Measurements from ENCODE around the gene GTPBP2. TPM values are rescaled to one million over a fixed set of nuclear protein-coding genes. Genes with fewer than 3 reads are reported as not detected.
A peak's percentile ranks its signal among the peaks of the same experiment; 100 is the strongest.

Gene GTPBP2
- total and polyA plus RNA-seq, 11 donors = 16.6 to 37.1 (median 26.1) TPM

- ATAC-seq (peak; percentile 3 to 63 (median 54)), DNase-seq (peak in 1 of 5 donors; percentile 62)
- Histone ChIP-seq H3K4me3 (peak overlapping the region; percentile 73 to 98 (median 94)), H3K4me1 (peaks cover 4 to 45% (median 30%) of the 10 kb centered on the region in 12 donors), H3K27ac (peak overlapping the region; percentile 21 to 87 (median 76)), H3K36me3 (peaks cover 0 to 32% (median 30%) of the 10 kb centered on the region in 9 donors), H3K27me3 (no peaks in the 10 kb centered on the region), H3K9me3 (no peaks in the 10 kb centered on the region)
- WGBS, 4 donors = 0 to 1% (median 0%) methylated on average over 38 of the region's 38 CpGs
- intact Hi-C loops (cut with DNase I) = loop anchor here in 2 of 10 donors (5.0 kb wide), 1 partner anchor 58 kb away; the partner anchor contains the start of genes POLR1C (in 2 of the 2) and YIPF3 (in 2 of the 2)
- no peak for TF ChIP-seq CTCF (IDR thresholded peaks at IDR 0.05)
- TF ChIP-seq POLR2A (IDR thresholded peaks at IDR 0.05) = no peak
Measured at GRCh38 chr6:43575105-43575771, 53.8 kb downstream of the GTPBP2 start.

- Histone ChIP-seq H3K36me3 (peaks cover 0 to 64% (median 61%) of the 10 kb centered on the region in 9 donors), H3K4me3 (no peak overlapping the region), H3K4me1 (peaks cover 4 to 19% (median 13%) of the 10 kb centered on the region in 12 donors), H3K9me3 (no peaks in the 10 kb centered on the region), H3K27me3 (no peaks in the 10 kb centered on the region), H3K27ac (no peak overlapping the region)
- DNase-seq (no peak), ATAC-seq (no peak)
- 89 to 97% (median 97%) methylated on average over 4 of the region's 4 CpGs for whole genome bisulfite sequencing, 4 donors
- TF ChIP-seq POLR2A (IDR thresholded peaks at IDR 0.05) = no peak
- no peak for TF ChIP-seq CTCF (IDR thresholded peaks at IDR 0.05)
- intact Hi-C loops (cut with DNase I) = no loop called here
Measured at GRCh38 chr6:43572015-43572414, 57.0 kb downstream of the GTPBP2 start.

GRCh38 chr6:43570876-43571441 is 58.1 kb downstream of the GTPBP2 start:
- no peak overlapping the region for H3K27ac ChIP-seq
- peaks cover 0 to 75% (median 72%) of the 10 kb centered on the region in 9 donors for H3K36me3 ChIP-seq
- TF ChIP-seq CTCF (IDR thresholded peaks at IDR 0.05) (no peak), POLR2A (IDR thresholded peaks at IDR 0.05) (no peak)
- H3K4me1 ChIP-seq = peaks cover 0 to 11% (median 7%) of the 10 kb centered on the region in 12 donors
- intact Hi-C loops (cut with DNase I) = no loop called here
- no peaks in the 10 kb centered on the region for H3K9me3 ChIP-seq
- ATAC-seq = no peak
- 87 to 93% (median 91%) methylated on average over 5 of the region's 5 CpGs for whole genome bisulfite sequencing, 4 donors
- no peak for DNase-seq
- H3K27me3 ChIP-seq = no peaks in the 10 kb centered on the region
- H3K4me3 ChIP-seq = no peak overlapping the region

Other genes with a start within 250 kb of the GTPBP2 start
- gene ABCC10, start 201.7 kb downstream of the GTPBP2 start, total RNA-seq = 10 to 100 TPM in 5 of 9 donors, 1 to 10 TPM in 4; 6.4 to 18.3 (median 10.3) TPM
- 10 to 100 TPM in 1 of 2 donors, 1 to 10 TPM in 1; 7.3 to 19.6 TPM for gene ABCC10, start 201.7 kb downstream of the GTPBP2 start, polyA plus RNA-seq
- 1 to 10 TPM in 8 of 9 donors, under 1 TPM in 1; 0.61 to 4.1 (median 2.6) TPM for gene DLK2, start 173.7 kb downstream of the GTPBP2 start, total RNA-seq
- 1 to 10 TPM; 3.2 to 8.1 TPM for gene DLK2, start 173.7 kb downstream of the GTPBP2 start, polyA plus RNA-seq
- 10 to 100 TPM; 16.9 to 34.5 (median 19.1) TPM for gene TJAP1, start 151.7 kb downstream of the GTPBP2 start, total RNA-seq
- gene TJAP1, start 151.7 kb downstream of the GTPBP2 start, polyA plus RNA-seq = 10 to 100 TPM; 16.5 TPM
- 1 to 10 TPM in 8 of 9 donors, under 1 TPM in 1; 0.50 to 5.1 (median 1.9) TPM for gene LRRC73, start 118.9 kb downstream of the GTPBP2 start, total RNA-seq
- gene LRRC73, start 118.9 kb downstream of the GTPBP2 start, polyA plus RNA-seq = 1 to 10 TPM in 1 of 2 donors, under 1 TPM in 1; 0.53 to 1.9 TPM
- 10 to 100 TPM; 63.4 to 90.3 (median 75.3) TPM for gene YIPF3, start 112.3 kb downstream of the GTPBP2 start, total RNA-seq
- 100 to 1,000 TPM in 1 of 2 donors, 10 to 100 TPM in 1; 64.5 to 132 TPM for gene YIPF3, start 112.3 kb downstream of the GTPBP2 start, polyA plus RNA-seq
- 10 to 100 TPM in 8 of 9 donors, 1 to 10 TPM in 1; 9.5 to 20.6 (median 13.5) TPM for gene POLR1C, start 112.2 kb downstream of the GTPBP2 start, total RNA-seq
- gene POLR1C, start 112.2 kb downstream of the GTPBP2 start, polyA plus RNA-seq = 10 to 100 TPM; 11.6 to 52.9 TPM
- 10 to 100 TPM; 11.8 to 22.4 (median 17.2) TPM for gene XPO5, start 53.2 kb downstream of the GTPBP2 start, total RNA-seq
- gene XPO5, start 53.2 kb downstream of the GTPBP2 start, polyA plus RNA-seq = 10 to 100 TPM in 1 of 2 donors, 1 to 10 TPM in 1; 6.0 to 12.7 TPM
- gene POLH, start 53.1 kb downstream of the GTPBP2 start, total RNA-seq = 10 to 100 TPM in 5 of 9 donors, 1 to 10 TPM in 4; 5.5 to 12.2 (median 10.1) TPM
- 1 to 10 TPM; 2.3 to 3.2 TPM for gene POLH, start 53.1 kb downstream of the GTPBP2 start, polyA plus RNA-seq
- gene MAD2L1BP, start 6.6 kb upstream of the GTPBP2 start, total RNA-seq = 10 to 100 TPM; 24.5 to 33.7 (median 26.6) TPM
- gene MAD2L1BP, start 6.6 kb upstream of the GTPBP2 start, polyA plus RNA-seq = 10 to 100 TPM; 19.8 to 38.6 TPM
- gene RSPH9, start 15.8 kb upstream of the GTPBP2 start, total RNA-seq = under 1 TPM in 6 of 9 donors, not detected in 3; 0.09 to 0.18 (median 0.14) TPM
- gene RSPH9, start 15.8 kb upstream of the GTPBP2 start, polyA plus RNA-seq = under 1 TPM; 0.29 to 0.50 TPM
- 10 to 100 TPM; 37.4 to 66.1 (median 39.1) TPM for gene MRPS18A, start 58.5 kb upstream of the GTPBP2 start, total RNA-seq
- 100 to 1,000 TPM in 1 of 2 donors, 10 to 100 TPM in 1; 55.3 to 105 TPM for gene MRPS18A, start 58.5 kb upstream of the GTPBP2 start, polyA plus RNA-seq
- 100 to 1,000 TPM in 7 of 9 donors, 10 to 100 TPM in 2; 83.0 to 238 (median 171) TPM for gene VEGFA, start 140.9 kb upstream of the GTPBP2 start, total RNA-seq
- 100 to 1,000 TPM; 139 to 254 TPM for gene VEGFA, start 140.9 kb upstream of the GTPBP2 start, polyA plus RNA-seq